ENCODE data around the gene TRIP11. TPM values are rescaled to one million over a fixed set of nuclear protein-coding genes. Genes with fewer than 3 reads are reported as not detected.
A peak's percentile ranks its signal among the peaks of the same experiment; 100 is the strongest.

The TRIP11 gene
- total RNA-seq, 1 experiment from 2014 or later = 18.8 TPM

- in situ Hi-C loops (cut with HindIII; ENCODE audit: low pct_unique_long_range_greater_than_20kb, low sequenced_read_pairs) = no loop called here
Observed at GRCh38 chr14:91971188-91971778, 68.6 kb downstream of the TRIP11 start.

GRCh38 chr14:91968280-91968679 lies 71.6 kb downstream of the TRIP11 start:
- in situ Hi-C loops (cut with HindIII; ENCODE audit: low pct_unique_long_range_greater_than_20kb, low sequenced_read_pairs) = no loop called here
- no peak for DNase-seq (ENCODE audit: low read depth, low spot score)

More at GRCh38 chr14:91971188-91971778, 68.6 kb downstream of the TRIP11 start:
- DNase-seq (ENCODE audit: low read depth, low spot score) = no peak

GRCh38 chr14:91964724-91965123 lies 75.1 kb downstream of the TRIP11 start:
- in situ Hi-C loops (cut with HindIII; ENCODE audit: low pct_unique_long_range_greater_than_20kb, low sequenced_read_pairs) = no loop called here
- DNase-seq (ENCODE audit: low read depth, low spot score) = peak; percentile 57

GRCh38 chr14:91964011-91964410 lies 75.8 kb downstream of the TRIP11 start:
- in situ Hi-C loops (cut with HindIII; ENCODE audit: low pct_unique_long_range_greater_than_20kb, low sequenced_read_pairs) = no loop called here
- no peak for DNase-seq (ENCODE audit: low read depth, low spot score)

- DNase-seq (ENCODE audit: low read depth, low spot score) = no peak
- in situ Hi-C loops (cut with HindIII; ENCODE audit: low pct_unique_long_range_greater_than_20kb, low sequenced_read_pairs) = no loop called here
Observed at GRCh38 chr14:91963465-91963864, 76.4 kb downstream of the TRIP11 start.

- no peak for DNase-seq (ENCODE audit: low read depth, low spot score)
- in situ Hi-C loops (cut with HindIII; ENCODE audit: low pct_unique_long_range_greater_than_20kb, low sequenced_read_pairs) = no loop called here
Observed at GRCh38 chr14:91961297-91962220, 78.3 kb downstream of the TRIP11 start.

- no peak for DNase-seq (ENCODE audit: low read depth, low spot score)
- in situ Hi-C loops (cut with HindIII; ENCODE audit: low pct_unique_long_range_greater_than_20kb, low sequenced_read_pairs) = no loop called here
Observed at GRCh38 chr14:91957876-91958313, 82.0 kb downstream of the TRIP11 start.

- in situ Hi-C loops (cut with HindIII; ENCODE audit: low pct_unique_long_range_greater_than_20kb, low sequenced_read_pairs) = no loop called here
- DNase-seq (ENCODE audit: low read depth, low spot score) = no peak
Observed at GRCh38 chr14:91956616-91957015, 83.2 kb downstream of the TRIP11 start.

- no peak for DNase-seq (ENCODE audit: low read depth, low spot score)
- in situ Hi-C loops (cut with HindIII; ENCODE audit: low pct_unique_long_range_greater_than_20kb, low sequenced_read_pairs) = no loop called here
Observed at GRCh38 chr14:91955168-91955567, 84.7 kb downstream of the TRIP11 start.

- DNase-seq (ENCODE audit: low read depth, low spot score) = no peak
- in situ Hi-C loops (cut with HindIII; ENCODE audit: low pct_unique_long_range_greater_than_20kb, low sequenced_read_pairs) = no loop called here
Observed at GRCh38 chr14:91953170-91953985, 86.5 kb downstream of the TRIP11 start.

GRCh38 chr14:91947475-91948184 lies 92.2 kb downstream of the TRIP11 start, which contains the start of gene FBLN5:
Gene FBLN5 (minus strand): TSS chr14:91947694. CDS start chr14:91947229, 465 bp downstream.
- DNase-seq (ENCODE audit: low read depth, low spot score) = peak; percentile 62
- in situ Hi-C loops (cut with HindIII; ENCODE audit: low pct_unique_long_range_greater_than_20kb, low sequenced_read_pairs) = no loop called here

- in situ Hi-C loops (cut with HindIII; ENCODE audit: low pct_unique_long_range_greater_than_20kb, low sequenced_read_pairs) = no loop called here
- DNase-seq (ENCODE audit: low read depth, low spot score) = peak; percentile 22
Observed at GRCh38 chr14:91946622-91947474, 93.0 kb downstream of the TRIP11 start.

GRCh38 chr14:91945751-91946621 lies 93.9 kb downstream of the TRIP11 start:
- no peak for DNase-seq (ENCODE audit: low read depth, low spot score)
- in situ Hi-C loops (cut with HindIII; ENCODE audit: low pct_unique_long_range_greater_than_20kb, low sequenced_read_pairs) = no loop called here

- DNase-seq (ENCODE audit: low read depth, low spot score) = no peak
- in situ Hi-C loops (cut with HindIII; ENCODE audit: low pct_unique_long_range_greater_than_20kb, low sequenced_read_pairs) = no loop called here
Observed at GRCh38 chr14:91942946-91943345, 96.9 kb downstream of the TRIP11 start.

- in situ Hi-C loops (cut with HindIII; ENCODE audit: low pct_unique_long_range_greater_than_20kb, low sequenced_read_pairs) = no loop called here
- DNase-seq (ENCODE audit: low read depth, low spot score) = no peak
Observed at GRCh38 chr14:91942128-91942527, 97.7 kb downstream of the TRIP11 start.

GRCh38 chr14:91940209-91940608 lies 99.7 kb downstream of the TRIP11 start:
- DNase-seq (ENCODE audit: low read depth, low spot score) = no peak
- in situ Hi-C loops (cut with HindIII; ENCODE audit: low pct_unique_long_range_greater_than_20kb, low sequenced_read_pairs) = no loop called here
